Neural progenitor cell (in vitro differentiated cells): ENCODE results near the gene SCAMP2.
A peak's percentile ranks its signal among the peaks of the same experiment; 100 is the strongest.

Source experiments
- CTCF ChIP-seq: fragments of 200-600 bp; sonication (generic); IDR thresholded peaks from 2 replicates; pipeline ENCODE4 v1.5.1; 2017; ENCODE audit warnings: antibody characterized with exemption, mild to moderate bottlenecking
- EZH2 ChIP-seq: fragments of 200-600 bp; sonication (generic); IDR thresholded peaks from 2 replicates; pipeline ENCODE4 v1.6.1; 2017; ENCODE audit warnings: antibody characterized with exemption, mild to moderate bottlenecking, moderate library complexity

DNA sequence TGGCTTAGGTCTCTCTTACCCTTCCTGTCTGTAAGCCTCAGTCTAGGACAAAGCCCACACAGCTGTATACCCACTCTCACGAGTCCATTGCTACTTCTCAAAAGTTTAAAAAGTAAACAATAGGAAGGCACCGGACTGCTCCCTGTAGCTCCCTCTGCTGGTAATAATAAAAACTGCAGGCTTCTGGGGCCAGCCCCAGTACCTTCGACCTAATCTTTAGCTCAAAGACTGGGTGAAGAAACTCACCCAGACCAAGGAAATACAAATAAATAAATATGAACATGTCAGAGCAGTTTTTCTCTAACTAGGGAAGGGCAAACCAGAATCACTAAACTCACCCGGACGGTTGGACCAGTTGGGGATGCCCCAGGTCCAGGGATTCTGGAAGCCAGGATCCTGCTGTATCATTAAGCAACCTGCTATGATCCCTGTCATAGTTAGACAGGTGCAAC, 28.5 kb upstream of the SCAMP2 start:
- TF ChIP-seq CTCF (peak; percentile 98), EZH2 (no peak)
